Neural cell (in vitro differentiated cells): ENCODE results near the gene GABRG3. TPM values are rescaled to one million over a fixed set of nuclear protein-coding genes. Genes with fewer than 3 reads are reported as not detected.

Experiments
- H2AFZ ChIP-seq: fragments of 200-600, 300-800 bp; sonication (generic), shearing (Covaris generic); 2 replicates; pipeline ENCODE4 v1.6.0; 2014; ENCODE audit warnings: low read depth, mild to moderate bottlenecking, antibody characterized with exemption, low read length, moderate library complexity
- H3F3A ChIP-seq: fragments of 200-600 bp; shearing (Covaris generic); 2 replicates; pipeline ENCODE4 v1.6.1; 2016; ENCODE audit warnings: mild to moderate bottlenecking, moderate library complexity, mixed read lengths, antibody characterized with exemption, low read length; ENCODE audit not compliant: insufficient read depth, poor library complexity, severe bottlenecking
- H3K27ac ChIP-seq: fragments of 200-600, 300-800 bp; sonication (generic), shearing (Covaris generic); 2 replicates; pipeline ENCODE4 v1.5.1; 2014; ENCODE audit warnings: mild to moderate bottlenecking, low read length, moderate library complexity
- H3K27me3 ChIP-seq: fragments of 300-800, 200-600 bp; sonication (generic), shearing (Covaris generic); 2 replicates; pipeline ENCODE4 v1.6.0; 2014; ENCODE audit warnings: mild to moderate bottlenecking, low read depth, low read length, moderate library complexity; ENCODE audit not compliant: insufficient read depth
- H3K36me3 ChIP-seq: fragments of 300-800, 200-600 bp; sonication (generic), shearing (Covaris generic); 2 replicates; pipeline ENCODE4 v1.5.1; 2014; ENCODE audit warnings: mild to moderate bottlenecking, antibody characterized with exemption, low read length, moderate library complexity; ENCODE audit not compliant: insufficient read depth
- H3K4me2 ChIP-seq: fragments of 300-800, 200-600 bp; sonication (generic), shearing (Covaris generic); 2 replicates; pipeline ENCODE4 v1.6.0; 2014; ENCODE audit warnings: mild to moderate bottlenecking, low read length
- H3K4me3 ChIP-seq: fragments of 300-800, 200-600 bp; sonication (generic), shearing (Covaris generic); 2 replicates; pipeline ENCODE4 v1.5.1; 2014; ENCODE audit warnings: mild to moderate bottlenecking, low read length, moderate library complexity
- H3K79me2 ChIP-seq: fragments of 200-600 bp; shearing (Covaris generic); replicated peaks from 2 replicates; pipeline ENCODE4 v1.6.0; 2014; ENCODE audit warnings: mild to moderate bottlenecking, low read length, moderate library complexity; ENCODE audit not compliant: insufficient read depth
- H3K9ac ChIP-seq: fragments of 300-800, 200-600 bp; sonication (generic), shearing (Covaris generic); 2 replicates; pipeline ENCODE4 v1.6.1; 2016; ENCODE audit warnings: mild to moderate bottlenecking, low read length, mixed read lengths
- H3K9me2 ChIP-seq: fragments of 200-600 bp; shearing (Covaris generic); 2 replicates; pipeline ENCODE4 v1.6.1; 2016; ENCODE audit warnings: mild to moderate bottlenecking, low read length, mixed read lengths; ENCODE audit not compliant: insufficient read depth
- H3K9me3 ChIP-seq: fragments of 200-600, 300-800 bp; sonication (generic), shearing (Covaris generic); 2 replicates; pipeline ENCODE4 v1.6.1; 2016; ENCODE audit warnings: mild to moderate bottlenecking, mixed run types, low read length, moderate library complexity, mixed read lengths
- H4K20me1 ChIP-seq: fragments of 200-600 bp; shearing (Covaris generic); 2 replicates; pipeline ENCODE4 v1.6.1; 2016; ENCODE audit warnings: mild to moderate bottlenecking, mixed run types; ENCODE audit not compliant: insufficient read depth
- CTCF ChIP-seq: fragments of 450-650 bp; IDR thresholded peaks from 2 replicates; pipeline ENCODE4 v1.5.1; 2014; ENCODE audit warnings: antibody characterized with exemption, mild to moderate bottlenecking, moderate library complexity; ENCODE audit not compliant: poor library complexity, severe bottlenecking
- EP300 ChIP-seq: fragments of 450-650 bp; conservative IDR thresholded peaks from 2 replicates; pipeline ENCODE4 v1.6.1; 2014; ENCODE audit warnings: antibody characterized with exemption, mild to moderate bottlenecking, moderate library complexity; ENCODE audit not compliant: poor library complexity, severe bottlenecking
- EZH2 ChIP-seq: fragments of 200-600, 300-800 bp; shearing (Covaris generic), sonication (generic); IDR thresholded peaks from 2 replicates; pipeline ENCODE4 v1.6.1; 2014; ENCODE audit warnings: antibody characterized with exemption, low read length, borderline replicate concordance, mild to moderate bottlenecking; ENCODE audit not compliant: insufficient read depth, poor library complexity, severe bottlenecking
- MXI1 ChIP-seq: fragments of 450-650 bp; conservative IDR thresholded peaks from 2 replicates; pipeline ENCODE4 v1.6.1; 2014; ENCODE audit warnings: antibody characterized with exemption, mild to moderate bottlenecking; ENCODE audit not compliant: poor library complexity, severe bottlenecking
- POLR2AphosphoS5 ChIP-seq: IDR thresholded peaks from 2 replicates; pipeline ENCODE4 v1.6.1; 2012
- RAD21 ChIP-seq: fragments of 450-650 bp; conservative IDR thresholded peaks from 2 replicates; pipeline ENCODE4 v1.6.1; 2014; ENCODE audit warnings: antibody characterized with exemption, mild to moderate bottlenecking, moderate library complexity
- SMC3 ChIP-seq: fragments of 450-650 bp; conservative IDR thresholded peaks from 2 replicates; pipeline ENCODE4 v1.6.1; 2014; ENCODE audit warnings: antibody characterized with exemption, mild to moderate bottlenecking, moderate library complexity; ENCODE audit not compliant: poor library complexity
- TAF1 ChIP-seq: IDR thresholded peaks from 2 replicates; pipeline ENCODE4 v1.6.1; 2012; ENCODE audit warnings: low read depth
- polyA plus RNA-seq: library from polyadenylated mRNA; depleted of rRNA; stranded (reverse); fragments of >200 nt; gene quantifications from 2 replicates; pipeline ENCODE4 v1.2.3, GENCODE V29; 2014
- TF ChIP-seq, protein P1 (sequence below): IDR thresholded peaks from 2 replicates; pipeline ENCODE4 v1.6.1; 2012; ENCODE audit warnings: borderline replicate concordance

GABRG3 gene
- polyA plus RNA-seq, 1 donor from 2014 or later: 1.2 TPM

- H3K9ac ChIP-seq: no peak overlapping the region
- H3K4me3 ChIP-seq: no peak overlapping the region
- H3K4me2 ChIP-seq: no peak overlapping the region
- H3K79me2 ChIP-seq: no peaks in the 10 kb centered on the region
- TF ChIP-seq MXI1: no peak
- TF ChIP-seq CTCF: no peak
- TF ChIP-seq RAD21: no peak
- no peak for TF ChIP-seq EZH2
- no peak for TF ChIP-seq SMC3
- TF ChIP-seq TAF1: no peak
- TF ChIP-seq, protein P1, sequence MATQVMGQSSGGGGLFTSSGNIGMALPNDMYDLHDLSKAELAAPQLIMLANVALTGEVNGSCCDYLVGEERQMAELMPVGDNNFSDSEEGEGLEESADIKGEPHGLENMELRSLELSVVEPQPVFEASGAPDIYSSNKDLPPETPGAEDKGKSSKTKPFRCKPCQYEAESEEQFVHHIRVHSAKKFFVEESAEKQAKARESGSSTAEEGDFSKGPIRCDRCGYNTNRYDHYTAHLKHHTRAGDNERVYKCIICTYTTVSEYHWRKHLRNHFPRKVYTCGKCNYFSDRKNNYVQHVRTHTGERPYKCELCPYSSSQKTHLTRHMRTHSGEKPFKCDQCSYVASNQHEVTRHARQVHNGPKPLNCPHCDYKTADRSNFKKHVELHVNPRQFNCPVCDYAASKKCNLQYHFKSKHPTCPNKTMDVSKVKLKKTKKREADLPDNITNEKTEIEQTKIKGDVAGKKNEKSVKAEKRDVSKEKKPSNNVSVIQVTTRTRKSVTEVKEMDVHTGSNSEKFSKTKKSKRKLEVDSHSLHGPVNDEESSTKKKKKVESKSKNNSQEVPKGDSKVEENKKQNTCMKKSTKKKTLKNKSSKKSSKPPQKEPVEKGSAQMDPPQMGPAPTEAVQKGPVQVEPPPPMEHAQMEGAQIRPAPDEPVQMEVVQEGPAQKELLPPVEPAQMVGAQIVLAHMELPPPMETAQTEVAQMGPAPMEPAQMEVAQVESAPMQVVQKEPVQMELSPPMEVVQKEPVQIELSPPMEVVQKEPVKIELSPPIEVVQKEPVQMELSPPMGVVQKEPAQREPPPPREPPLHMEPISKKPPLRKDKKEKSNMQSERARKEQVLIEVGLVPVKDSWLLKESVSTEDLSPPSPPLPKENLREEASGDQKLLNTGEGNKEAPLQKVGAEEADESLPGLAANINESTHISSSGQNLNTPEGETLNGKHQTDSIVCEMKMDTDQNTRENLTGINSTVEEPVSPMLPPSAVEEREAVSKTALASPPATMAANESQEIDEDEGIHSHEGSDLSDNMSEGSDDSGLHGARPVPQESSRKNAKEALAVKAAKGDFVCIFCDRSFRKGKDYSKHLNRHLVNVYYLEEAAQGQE: no peak
- TF ChIP-seq POLR2AphosphoS5: no peak
- no peak for TF ChIP-seq EP300
- no peak overlapping the region for H3K27ac ChIP-seq
- no peaks in the 10 kb centered on the region for H3K36me3 ChIP-seq
- no peaks in the 10 kb centered on the region for H3F3A ChIP-seq
- no peaks in the 10 kb centered on the region for H3K9me2 ChIP-seq
- H3K27me3 ChIP-seq: no peaks in the 10 kb centered on the region
- no peak overlapping the region for H2AFZ ChIP-seq
- no peaks in the 10 kb centered on the region for H4K20me1 ChIP-seq
- no peaks in the 10 kb centered on the region for H3K9me3 ChIP-seq
Observed at GRCh38 chr15:27410996-27411605, 440.1 kb downstream of the GABRG3 start.

DNA sequence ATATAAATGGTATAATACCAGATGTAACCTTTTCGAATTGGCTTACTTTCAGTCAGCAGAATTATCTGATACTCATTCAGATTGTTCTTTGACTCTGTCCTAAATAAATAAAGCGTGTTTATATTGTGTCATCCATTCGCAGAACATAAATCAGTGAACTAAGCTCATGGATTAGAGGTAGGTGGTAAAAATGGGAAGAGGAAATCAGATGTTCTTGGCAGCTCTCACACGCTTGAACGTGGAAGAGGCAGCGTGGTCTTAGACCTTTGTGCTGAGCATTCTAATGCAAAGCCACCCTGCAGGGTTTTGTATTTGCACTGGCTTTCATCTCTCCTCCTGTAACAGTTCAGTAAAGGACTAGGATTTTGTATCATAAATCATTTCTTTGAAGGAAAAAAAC is 441.4 kb downstream of the GABRG3 start:
- Histone ChIP-seq H3K9ac (no peak overlapping the region), H3K79me2 (no peaks in the 10 kb centered on the region), H2AFZ (no peak overlapping the region), H3K27me3 (no peaks in the 10 kb centered on the region), H3K4me3 (no peak overlapping the region), H3K9me3 (no peaks in the 10 kb centered on the region), H3K36me3 (no peaks in the 10 kb centered on the region), H3K4me2 (no peak overlapping the region), H4K20me1 (no peaks in the 10 kb centered on the region), H3K27ac (no peak overlapping the region), H3F3A (no peaks in the 10 kb centered on the region), H3K9me2 (no peaks in the 10 kb centered on the region)
- no peak for TF ChIP-seq MXI1
- no peak for TF ChIP-seq RAD21
- no peak for TF ChIP-seq TAF1
- TF ChIP-seq, protein P1: no peak
